Fibroblast of lung (primary cell): ENCODE results near the gene OVOL3. TPM values are rescaled to one million over a fixed set of nuclear protein-coding genes. Genes with fewer than 3 reads are reported as not detected.

Experiments
- DNase-seq, 2 donors: peaks; one replicate each; pipeline versions ENCODE4 v3.0.0 to v3.0.0-alpha.2; 2010; ENCODE audit warnings: low read depth in 2 of 2
- H2AFZ ChIP-seq: 2 replicates; pipeline ENCODE4 v1.5.1; 2012; ENCODE audit warnings: low read length, control low read depth, inconsistent platforms
- H3K27ac ChIP-seq: 2 replicates; pipeline ENCODE4 v1.5.1; 2011; ENCODE audit warnings: low read length, control low read depth; ENCODE audit not compliant: insufficient read depth
- H3K27me3 ChIP-seq: 2 replicates; pipeline ENCODE4 v1.5.1; 2011; ENCODE audit warnings: mild to moderate bottlenecking, low read length; ENCODE audit not compliant: control insufficient read depth, insufficient read depth
- H3K36me3 ChIP-seq: 2 replicates; pipeline ENCODE4 v1.5.1; 2011; ENCODE audit warnings: low read length; ENCODE audit not compliant: control insufficient read depth, insufficient read depth
- H3K4me1 ChIP-seq: 2 replicates; pipeline ENCODE4 v1.5.1; 2011; ENCODE audit warnings: low read length; ENCODE audit not compliant: control insufficient read depth, insufficient read depth; ENCODE audit errors: extremely low read depth
- H3K4me2 ChIP-seq: 2 replicates; pipeline ENCODE4 v1.5.1; 2011; ENCODE audit warnings: low read length, control low read depth; ENCODE audit not compliant: insufficient read depth; ENCODE audit errors: extremely low read depth
- H3K4me3 ChIP-seq, 4 experiments: fragments of 200-600 bp in 1 of 4; sonication (generic) in 1 of 4; replicated peaks in 1 of 4; 2 replicates each; pipeline ENCODE4 v1.5.1; 2011 to 2016; ENCODE audit warnings: low read length in 4 of 4, low read depth in 3 of 4, mild to moderate bottlenecking in 3 of 4, control low read depth in 2 of 4, inconsistent platforms in 1 of 4, mixed read lengths in 1 of 4; ENCODE audit not compliant: insufficient read depth in 1 of 4; ENCODE audit errors: control extremely low read depth in 1 of 4
- H3K79me2 ChIP-seq: 2 replicates; pipeline ENCODE4 v1.5.1; 2012; ENCODE audit warnings: mild to moderate bottlenecking, low read length, inconsistent platforms; ENCODE audit not compliant: control insufficient read depth, insufficient read depth
- H3K9ac ChIP-seq: 2 replicates; pipeline ENCODE4 v1.5.1; 2011; ENCODE audit warnings: mild to moderate bottlenecking, low read length, control low read depth; ENCODE audit not compliant: insufficient read depth
- H3K9me3 ChIP-seq: 2 replicates; pipeline ENCODE4 v1.5.1; 2012; ENCODE audit warnings: low read depth, low read length; ENCODE audit not compliant: control insufficient read depth, insufficient read depth
- H4K20me1 ChIP-seq: 2 replicates; pipeline ENCODE4 v1.5.1; 2011; ENCODE audit warnings: low read length; ENCODE audit not compliant: control insufficient read depth, insufficient read depth; ENCODE audit errors: extremely low read depth
- EZH2 ChIP-seq: IDR thresholded peaks from 2 replicates; pipeline ENCODE4 v1.5.1; 2012; ENCODE audit warnings: low read length, control low read depth, mild to moderate bottlenecking; ENCODE audit errors: missing control alignments
- polyA plus RNA-seq, 2 donors: library from polyadenylated mRNA; depleted of rRNA in 1 of 2; stranded (reverse) in 1 of 2; unstranded in 1 of 2; fragments of >200 nt; gene quantifications; 2 replicates each; pipeline ENCODE4 v1.2.1, GENCODE V29; 2011 to 2012; ENCODE audit warnings: missing spikeins in 1 of 2
- total RNA-seq: library from RNA; depleted of rRNA; stranded (reverse); fragments of >200 nt; gene quantifications from 2 replicates; pipeline ENCODE4 v1.2.1, GENCODE V29; 2014
- TF ChIP-seq, protein P1 (sequence below), 2 donors: IDR thresholded peaks in 1 of 2; conservative IDR thresholded peaks in 1 of 2; 1 replicate in 1 of 2; 2 replicates in 1 of 2; pipeline ENCODE4 v1.5.1; 2011 to 2012; ENCODE audit warnings: low read length in 2 of 2, control low read depth in 1 of 2, inconsistent platforms in 1 of 2, low read depth in 1 of 2, mild to moderate bottlenecking in 1 of 2

Gene OVOL3
- total and polyA plus RNA-seq, 2 donors (not counting 1 experiment from before 2014, with no cell fraction given) = not detected

DNA sequence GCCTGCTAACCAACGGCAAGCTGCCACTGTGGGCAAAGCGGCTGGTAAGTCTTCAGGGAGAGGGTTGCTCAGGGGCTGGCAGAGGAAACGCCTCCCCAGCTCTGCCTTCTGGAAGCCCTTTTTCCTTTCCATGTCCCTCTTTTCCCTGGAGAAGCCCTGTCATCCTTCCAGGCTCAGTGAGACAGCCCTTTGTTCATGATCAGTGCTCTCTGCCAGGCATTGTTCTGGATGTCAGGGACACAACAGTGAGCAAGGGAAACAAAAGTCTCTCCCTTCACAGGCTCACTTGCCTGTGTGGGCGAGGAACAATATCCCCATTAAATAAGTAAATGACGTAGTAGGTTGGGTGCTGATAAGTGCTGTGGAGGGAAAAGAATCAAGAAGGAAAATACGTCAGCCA, 13.9 kb upstream of the OVOL3 start:
- TF ChIP-seq, protein P1, sequence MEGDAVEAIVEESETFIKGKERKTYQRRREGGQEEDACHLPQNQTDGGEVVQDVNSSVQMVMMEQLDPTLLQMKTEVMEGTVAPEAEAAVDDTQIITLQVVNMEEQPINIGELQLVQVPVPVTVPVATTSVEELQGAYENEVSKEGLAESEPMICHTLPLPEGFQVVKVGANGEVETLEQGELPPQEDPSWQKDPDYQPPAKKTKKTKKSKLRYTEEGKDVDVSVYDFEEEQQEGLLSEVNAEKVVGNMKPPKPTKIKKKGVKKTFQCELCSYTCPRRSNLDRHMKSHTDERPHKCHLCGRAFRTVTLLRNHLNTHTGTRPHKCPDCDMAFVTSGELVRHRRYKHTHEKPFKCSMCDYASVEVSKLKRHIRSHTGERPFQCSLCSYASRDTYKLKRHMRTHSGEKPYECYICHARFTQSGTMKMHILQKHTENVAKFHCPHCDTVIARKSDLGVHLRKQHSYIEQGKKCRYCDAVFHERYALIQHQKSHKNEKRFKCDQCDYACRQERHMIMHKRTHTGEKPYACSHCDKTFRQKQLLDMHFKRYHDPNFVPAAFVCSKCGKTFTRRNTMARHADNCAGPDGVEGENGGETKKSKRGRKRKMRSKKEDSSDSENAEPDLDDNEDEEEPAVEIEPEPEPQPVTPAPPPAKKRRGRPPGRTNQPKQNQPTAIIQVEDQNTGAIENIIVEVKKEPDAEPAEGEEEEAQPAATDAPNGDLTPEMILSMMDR (conservative IDR thresholded peaks at IDR 0.05 in 1 of 2, IDR thresholded peaks at IDR 0.05 in 1 of 2; ENCODE audit: low read depth in 1 of 2, low read length in 2 of 2) = no peak
- no peak for TF ChIP-seq EZH2
- no peak for DNase-seq
- no peak overlapping the region for H2AFZ ChIP-seq
- no peaks in the 10 kb centered on the region for H3K4me1 ChIP-seq
- H3K27ac ChIP-seq = no peak overlapping the region
- H4K20me1 ChIP-seq = no peaks in the 10 kb centered on the region
- H3K9ac ChIP-seq = no peak overlapping the region
- peaks cover 12% of the 10 kb centered on the region for H3K36me3 ChIP-seq
- no peaks in the 10 kb centered on the region for H3K27me3 ChIP-seq
- H3K4me3 ChIP-seq = no peak overlapping the region
- H3K4me2 ChIP-seq = no peak overlapping the region
- H3K9me3 ChIP-seq = no peaks in the 10 kb centered on the region
- no peaks in the 10 kb centered on the region for H3K79me2 ChIP-seq

DNA sequence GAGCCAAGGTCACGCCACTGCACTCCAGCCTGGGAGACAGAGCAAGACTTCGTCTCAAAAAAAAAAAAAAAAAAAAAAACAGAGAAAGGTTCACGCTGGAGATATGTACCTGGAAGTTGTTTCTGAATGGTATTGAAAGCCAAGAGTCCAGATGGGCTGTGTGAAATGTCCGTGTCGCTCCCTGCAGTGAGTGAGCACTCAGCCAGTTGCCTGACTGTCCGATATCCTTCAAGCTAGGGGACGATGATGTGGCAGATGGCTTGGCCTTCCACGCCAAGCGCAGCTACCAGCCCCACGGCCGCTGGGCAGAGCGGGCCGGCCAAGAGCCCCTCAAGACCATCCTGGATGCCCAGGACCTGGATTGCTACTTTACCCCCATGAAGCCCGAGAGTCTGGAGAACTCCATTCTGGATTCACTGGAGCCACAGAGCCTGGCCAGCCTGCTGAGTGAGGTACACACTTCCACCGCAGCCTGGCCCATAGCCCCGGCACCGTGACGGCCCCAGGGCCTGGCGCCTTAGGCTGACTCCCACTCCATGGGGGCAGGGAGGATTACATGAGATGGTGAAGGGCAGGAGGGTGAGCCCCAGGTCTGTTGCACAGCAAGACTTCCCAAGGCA, 11.7 kb upstream of the OVOL3 start:
- no peaks in the 10 kb centered on the region for H3K9me3 ChIP-seq
- H3K36me3 ChIP-seq = peaks cover 20% of the 10 kb centered on the region
- no peak overlapping the region for H3K4me3 ChIP-seq
- TF ChIP-seq, protein P1 (conservative IDR thresholded peaks at IDR 0.05 in 1 of 2, IDR thresholded peaks at IDR 0.05 in 1 of 2; ENCODE audit: low read depth in 1 of 2, low read length in 2 of 2) = no peak
- TF ChIP-seq EZH2 = no peak
- H3K79me2 ChIP-seq = no peaks in the 10 kb centered on the region
- H2AFZ ChIP-seq = no peak overlapping the region
- no peak overlapping the region for H3K9ac ChIP-seq
- H3K27ac ChIP-seq = no peak overlapping the region
- no peak for DNase-seq
- H3K4me1 ChIP-seq = no peaks in the 10 kb centered on the region
- H3K4me2 ChIP-seq = no peak overlapping the region
- H3K27me3 ChIP-seq = no peaks in the 10 kb centered on the region
- H4K20me1 ChIP-seq = no peaks in the 10 kb centered on the region

DNA sequence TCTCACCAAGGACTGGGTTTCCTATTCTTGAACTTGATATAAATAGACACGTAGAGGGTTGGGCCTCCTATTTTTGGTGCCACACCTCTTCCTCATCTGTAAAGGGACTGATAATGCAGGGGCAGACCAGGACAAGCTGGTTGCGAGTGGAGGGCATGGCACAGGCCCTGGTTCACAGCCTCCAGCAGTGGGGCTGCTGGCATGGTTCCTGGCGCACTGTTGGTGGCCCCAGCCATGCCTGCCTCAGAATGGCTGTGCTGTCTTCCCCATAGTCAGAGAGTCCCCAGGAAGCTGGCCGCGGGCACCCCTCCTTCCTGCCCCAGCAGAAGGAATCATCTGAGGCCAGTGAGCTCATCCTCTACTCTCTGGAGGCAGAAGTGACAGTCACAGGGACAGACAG, 10.5 kb upstream of the OVOL3 start:
- Histone ChIP-seq H3K4me2 (no peak overlapping the region), H3K4me3 (no peak overlapping the region), H3K79me2 (no peaks in the 10 kb centered on the region), H3K4me1 (no peaks in the 10 kb centered on the region), H3K36me3 (peaks cover 20% of the 10 kb centered on the region), H4K20me1 (no peaks in the 10 kb centered on the region), H3K9ac (no peak overlapping the region), H3K9me3 (no peaks in the 10 kb centered on the region), H3K27ac (no peak overlapping the region), H2AFZ (no peak overlapping the region), H3K27me3 (no peaks in the 10 kb centered on the region)
- no peak for DNase-seq
- TF ChIP-seq EZH2 = no peak
- TF ChIP-seq, protein P1 (conservative IDR thresholded peaks at IDR 0.05 in 1 of 2, IDR thresholded peaks at IDR 0.05 in 1 of 2; ENCODE audit: low read depth in 1 of 2, low read length in 2 of 2) = no peak
